SKM-1 treated with dmso at 0.1 percent for 144 hours (cell line): Measurements from ENCODE around the gene PLIN1.
"Not testable (repeated sequence)": the region's sequence is repeated elsewhere in the genome, so short reads cannot be mapped to it uniquely, and the experiment has no call there.

ENCODE experiments used
- DNase-seq: peaks from one replicate; lab custom pipeline; 2025; ENCODE audit not compliant: unreplicated experiment; lab: John Stamatoyannopoulos, UW

The PLIN1 gene

GRCh38 chr15:89679212-89679611, at the start of gene PLIN1:
Gene PLIN1, minus strand, starts transcription at chr15:89679367. Its CDS starts 1,878 bp downstream, at chr15:89677489.
- DNase-seq, result no peak

- DNase-seq, result no peak
Measured at GRCh38 chr15:89728254-89728653, 49.1 kb upstream of the PLIN1 start.

- no peak for DNase-seq
Measured at GRCh38 chr15:89725064-89725463, 45.9 kb upstream of the PLIN1 start.

GRCh38 chr15:89724621-89725020, 45.5 kb upstream of the PLIN1 start:
- no peak for DNase-seq

GRCh38 chr15:89723031-89723430, 43.9 kb upstream of the PLIN1 start:
- DNase-seq, result no peak

GRCh38 chr15:89714775-89715174, 35.6 kb upstream of the PLIN1 start:
- DNase-seq, result peak; percentile 56

GRCh38 chr15:89707577-89707976, 28.4 kb upstream of the PLIN1 start:
- no peak for DNase-seq

- no peak for DNase-seq
Measured at GRCh38 chr15:89704411-89704810, 25.2 kb upstream of the PLIN1 start.

GRCh38 chr15:89695198-89695597, 16.0 kb upstream of the PLIN1 start:
- no peak for DNase-seq

GRCh38 chr15:89693696-89694095, 14.5 kb upstream of the PLIN1 start:
- DNase-seq, result no peak

GRCh38 chr15:89693091-89693490, 13.9 kb upstream of the PLIN1 start:
- DNase-seq, result no peak

GRCh38 chr15:89690276-89691218, 11.4 kb upstream of the PLIN1 start, which contains the start of the genes PEX11A and WDR93:
Gene PEX11A, minus strand, starts transcription at chr15:89690754. Its CDS starts 122 bp downstream, at chr15:89690632.
Gene WDR93, plus strand, starts transcription at chr15:89690811. Its CDS starts 10,936 bp downstream, at chr15:89701747.
- peak; percentile 46 for DNase-seq

GRCh38 chr15:89689930-89690275, 10.7 kb upstream of the PLIN1 start:
- DNase-seq, result not testable (repeated sequence)

- DNase-seq, result no peak
Measured at GRCh38 chr15:89686522-89686921, 7.4 kb upstream of the PLIN1 start.

- DNase-seq, result no peak
Measured at GRCh38 chr15:89685995-89686394, 6.8 kb upstream of the PLIN1 start.

GRCh38 chr15:89681146-89681545, 2.0 kb upstream of the PLIN1 start:
- DNase-seq, result no peak

GRCh38 chr15:89680282-89680873, 1.2 kb upstream of the PLIN1 start:
- DNase-seq, result no peak

- no peak for DNase-seq
Measured at GRCh38 chr15:89677381-89677780, 1.8 kb downstream of the PLIN1 start.

GRCh38 chr15:89675606-89676005, 3.6 kb downstream of the PLIN1 start:
- DNase-seq, result no peak

GRCh38 chr15:89674526-89674925, 4.6 kb downstream of the PLIN1 start:
- no peak for DNase-seq

- peak; percentile 25 for DNase-seq
Measured at GRCh38 chr15:89673165-89673512, 6.0 kb downstream of the PLIN1 start.
